SIG-M5 (cell line): ENCODE results near the gene GINS2.

Experiments
- DNase-seq: peaks from one replicate; lab custom pipeline; 2025; lab: John Stamatoyannopoulos, UW

GINS2 gene

DNA sequence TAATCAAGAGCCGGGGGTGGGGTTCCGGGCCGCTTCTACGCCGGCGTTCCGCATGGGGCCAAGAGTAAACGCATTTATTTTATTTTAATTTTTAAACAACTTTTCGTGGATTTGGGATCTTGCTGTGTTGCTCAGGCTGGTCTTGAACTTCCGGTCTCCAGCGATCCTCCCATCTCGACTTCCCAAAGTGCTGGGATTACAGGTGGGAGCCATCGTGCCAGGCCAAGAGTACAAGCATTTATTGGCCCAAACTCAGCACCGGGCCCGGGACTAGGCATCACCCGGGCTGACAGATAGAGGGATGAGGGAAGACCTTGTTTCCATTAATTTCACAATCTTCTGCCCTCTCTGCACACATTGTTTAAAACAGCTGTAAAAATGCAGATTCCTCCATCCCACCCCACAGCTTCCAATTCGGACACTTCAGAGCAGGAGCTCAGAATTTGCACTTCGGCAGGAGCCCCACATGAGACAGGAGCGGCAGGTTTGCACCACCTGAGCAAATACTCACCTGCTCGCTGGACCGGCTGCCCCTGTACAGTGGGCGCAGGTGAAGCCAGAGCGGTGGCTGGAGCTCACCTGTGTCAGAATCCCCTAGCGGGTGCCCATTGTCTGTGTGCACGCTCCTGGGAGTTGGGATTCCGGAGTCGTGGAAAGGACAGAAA is 663 bp upstream of the GINS2 start:
- no peak for DNase-seq

DNA sequence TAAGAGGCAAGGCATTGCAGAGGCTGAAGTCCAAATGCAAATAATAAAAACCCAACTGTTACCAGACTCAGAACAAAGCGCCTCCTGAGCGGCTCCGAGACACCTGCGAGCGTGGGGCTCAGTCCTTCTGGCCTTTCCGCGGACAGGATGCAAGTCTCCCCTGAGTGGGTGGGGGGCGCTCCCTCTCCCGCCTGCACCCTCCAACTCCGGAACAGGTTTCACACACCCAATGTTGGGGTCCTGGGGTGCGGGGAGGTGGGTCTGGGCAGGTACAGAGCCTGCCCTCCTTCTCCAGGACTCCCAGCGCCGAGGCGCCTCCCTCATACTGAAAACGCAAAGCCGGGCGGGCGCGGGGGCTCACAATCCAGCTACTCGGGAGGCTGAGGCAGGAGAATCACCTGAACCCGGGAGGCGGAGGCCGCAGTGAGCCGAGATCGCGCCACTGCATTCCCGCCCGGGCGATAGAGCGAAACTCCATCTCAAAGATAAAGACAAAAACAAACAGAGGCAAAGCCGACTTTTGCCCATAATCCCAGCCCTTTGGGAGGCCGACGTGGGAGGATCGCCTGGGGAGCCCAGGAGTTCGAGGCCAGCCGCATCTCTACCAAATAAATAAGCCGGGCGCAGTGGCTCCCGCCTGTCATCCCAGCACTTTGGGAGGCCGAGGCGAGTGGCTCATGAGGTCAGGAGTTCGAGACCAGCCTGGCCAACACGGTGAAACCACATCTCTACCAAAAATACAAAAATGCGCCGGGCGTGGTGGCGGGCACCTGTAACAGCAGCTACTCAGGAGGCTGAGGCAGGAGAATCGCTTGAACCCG is 893 bp downstream of the GINS2 start:
- no peak for DNase-seq

DNA sequence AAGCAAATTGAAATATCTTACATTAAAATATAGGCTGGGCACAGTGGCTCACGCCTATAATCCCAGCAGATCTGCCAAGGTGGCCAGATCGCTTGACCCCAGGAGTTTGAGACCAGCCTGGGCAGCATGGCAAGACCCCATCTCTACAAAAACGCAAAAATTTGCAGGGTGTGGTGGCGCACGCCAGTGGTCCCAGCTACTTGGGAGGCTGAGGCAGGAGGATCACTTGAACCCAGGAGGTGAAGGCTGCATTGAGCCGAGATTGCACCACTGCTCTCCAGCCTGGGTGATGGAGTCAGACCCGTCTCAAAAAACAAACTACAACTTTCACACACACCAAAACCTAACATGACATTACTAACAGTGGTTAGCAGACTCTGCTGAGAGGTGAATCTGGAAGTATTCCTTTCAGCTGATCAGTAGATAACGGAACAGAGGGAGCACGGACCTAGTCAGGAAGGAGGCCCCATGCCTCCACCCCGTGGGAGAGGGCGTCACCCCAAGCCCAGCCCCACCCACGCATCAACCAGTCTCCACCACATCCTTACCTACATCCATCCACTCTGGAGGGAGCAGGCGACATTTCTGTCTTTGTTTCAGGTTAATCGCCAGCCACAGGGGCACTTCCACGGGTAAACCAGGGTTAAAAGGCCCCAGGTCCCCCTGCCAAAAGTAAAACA is 1.7 kb downstream of the GINS2 start:
- peak; percentile 5 for DNase-seq

DNA sequence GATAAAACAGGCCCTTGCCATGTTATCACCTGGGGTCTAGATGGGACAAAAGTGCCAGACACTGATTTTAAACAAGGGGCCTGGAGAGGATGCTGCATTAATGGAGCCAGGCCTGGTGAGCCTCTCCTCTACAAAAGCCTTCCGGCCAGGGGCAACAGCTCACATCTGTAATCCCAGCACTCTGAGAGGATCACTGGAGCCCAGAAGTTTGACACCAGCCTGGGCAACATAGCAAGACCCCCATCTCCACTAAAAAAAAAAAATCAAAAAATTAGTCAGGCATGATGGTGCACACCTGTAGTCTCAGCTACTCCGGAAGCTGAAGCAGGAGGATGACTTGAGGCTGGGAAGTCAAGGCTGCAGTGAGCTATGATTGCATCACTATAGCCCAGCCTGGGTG is 3.5 kb downstream of the GINS2 start:
- no peak for DNase-seq

DNA sequence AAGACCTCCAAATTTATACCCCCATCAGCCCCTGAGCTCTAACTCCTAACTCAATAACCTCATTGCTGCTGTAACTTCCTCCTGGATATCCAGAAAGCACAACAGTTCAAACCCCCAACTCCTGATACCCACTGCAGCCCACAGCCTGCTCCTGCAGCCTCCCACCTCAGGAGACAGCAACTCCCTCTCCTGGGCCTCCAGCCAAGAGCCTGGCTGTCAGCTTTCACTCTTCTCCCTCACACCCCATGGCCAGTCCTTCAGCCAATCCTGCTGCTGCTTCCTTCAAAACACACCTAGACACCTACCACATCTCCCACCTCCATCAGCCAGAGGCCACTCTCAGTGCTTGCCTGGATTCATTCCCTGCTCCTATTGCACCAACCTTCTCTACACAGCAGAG is 5.4 kb downstream of the GINS2 start:
- DNase-seq: no peak

GRCh38 chr16:85682516-85682915 is 6.2 kb downstream of the GINS2 start:
- DNase-seq: no peak

DNA sequence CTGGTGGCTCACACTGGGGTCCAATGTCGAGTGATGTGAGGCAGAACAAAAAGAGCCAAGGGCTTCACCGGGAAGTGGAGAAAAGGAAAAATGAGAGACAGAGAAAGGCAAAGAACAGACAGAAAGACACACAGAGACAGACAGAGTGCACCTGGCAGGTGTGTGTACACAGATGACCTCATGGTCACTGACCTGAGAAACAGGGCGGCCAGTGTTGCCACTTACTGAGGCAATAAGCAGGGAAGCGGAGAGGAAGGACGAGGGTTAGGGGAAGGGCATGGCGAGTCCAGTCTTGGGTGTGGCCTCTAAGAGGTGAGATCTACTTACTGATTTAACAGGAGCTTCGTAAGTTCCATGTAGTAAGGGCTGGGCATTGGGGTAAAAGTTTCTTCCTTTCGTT is 7.5 kb downstream of the GINS2 start:
- DNase-seq: no peak

GRCh38 chr16:85680352-85680944 is 8.3 kb downstream of the GINS2 start:
- DNase-seq: no peak

DNA sequence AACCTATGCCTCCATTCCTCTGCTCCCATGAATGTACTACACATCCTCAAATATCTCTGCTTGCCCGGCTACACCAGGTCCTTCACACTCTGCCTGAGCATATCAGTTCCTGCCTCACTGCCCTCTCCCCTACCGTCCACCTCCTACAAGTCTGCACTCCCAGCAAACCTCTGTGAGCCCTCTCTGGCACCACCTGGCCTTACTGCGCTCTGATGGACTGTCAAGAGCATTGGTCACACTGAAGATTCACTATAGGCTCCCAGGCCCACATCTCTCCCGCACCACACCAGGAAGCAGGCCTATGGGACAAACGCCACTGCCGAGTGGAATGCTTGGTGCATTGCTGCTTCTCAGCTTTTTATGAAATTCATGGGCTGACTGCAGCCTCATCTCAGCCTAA is 8.9 kb downstream of the GINS2 start:
- DNase-seq: no peak

DNA sequence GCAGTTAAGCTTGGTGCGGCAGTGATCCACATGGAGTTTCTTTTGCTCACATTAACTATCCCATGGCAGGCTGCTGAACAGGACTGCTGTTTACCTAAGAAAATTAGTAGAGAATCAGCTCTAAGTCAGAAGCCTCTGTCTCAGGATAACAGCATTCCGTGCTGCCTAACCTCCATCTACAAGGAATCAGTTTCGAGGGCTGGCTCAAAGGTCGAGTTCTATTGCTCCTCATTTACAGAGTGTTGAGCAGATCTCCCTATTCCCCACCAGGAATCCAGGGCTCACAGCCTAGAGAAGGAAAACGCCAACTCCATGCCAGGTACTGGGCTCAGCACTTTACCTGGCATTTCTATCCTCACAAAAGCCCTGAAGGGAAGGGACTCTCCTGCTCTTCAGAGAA is 9.9 kb downstream of the GINS2 start:
- no peak for DNase-seq

- DNase-seq: no peak
These were observed 10.7 kb downstream of the GINS2 start for GRCh38 chr16:85678016-85678415.

DNA sequence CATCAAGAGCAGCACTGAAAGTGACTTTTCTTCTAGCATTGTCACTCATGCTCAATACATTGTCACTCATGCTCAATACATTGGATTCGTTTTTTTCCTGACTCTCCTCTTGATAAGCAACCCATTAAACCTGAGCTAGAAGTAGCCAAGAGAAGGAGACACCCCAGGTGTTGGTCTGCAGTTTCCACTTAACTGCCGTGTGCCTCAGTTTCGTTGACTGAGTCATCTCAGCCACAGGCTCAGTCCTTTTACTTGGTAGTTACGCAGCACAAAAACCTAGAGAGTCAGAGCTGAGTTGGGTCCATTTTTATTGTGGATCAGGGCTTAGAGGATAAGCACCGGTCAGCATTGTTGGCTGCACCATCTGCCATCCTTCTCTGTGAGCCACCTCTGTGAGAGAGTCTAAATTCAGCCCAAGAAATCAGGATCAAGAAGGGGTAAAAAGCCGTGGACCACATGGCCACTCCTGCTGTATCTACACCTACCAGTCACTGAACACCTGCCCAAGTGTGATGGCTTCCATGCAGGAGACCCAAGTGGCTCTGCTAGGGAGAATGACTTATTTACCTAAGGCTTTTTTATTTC is 11.3 kb downstream of the GINS2 start:
- no peak for DNase-seq

- no peak for DNase-seq
These were observed 12.3 kb downstream of the GINS2 start for GRCh38 chr16:85676466-85676865.

- DNase-seq: no peak
These were observed 13.4 kb downstream of the GINS2 start for GRCh38 chr16:85675251-85675874.

DNA sequence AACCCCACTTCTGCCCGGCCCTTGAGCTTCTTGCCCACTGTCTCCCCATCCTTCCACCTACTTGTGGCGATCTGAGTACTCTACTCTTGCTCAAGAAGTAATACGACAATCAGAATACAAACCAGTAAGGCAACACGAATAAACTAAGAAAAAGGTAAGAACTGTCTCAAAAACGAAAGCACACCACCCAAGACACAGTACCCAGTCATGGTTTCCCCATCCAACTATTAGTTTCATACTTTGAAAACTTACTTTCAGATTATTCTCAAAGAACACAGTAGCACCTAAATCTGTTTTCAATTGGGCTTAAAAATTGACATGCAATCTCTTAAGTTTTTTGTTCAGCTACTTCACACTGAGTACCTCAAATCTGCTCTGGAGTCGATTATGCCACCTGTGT is 13.9 kb downstream of the GINS2 start:
- no peak for DNase-seq

GRCh38 chr16:85674418-85674755 is 14.4 kb downstream of the GINS2 start:
- no peak for DNase-seq

GRCh38 chr16:85673529-85674417 is 15.0 kb downstream of the GINS2 start:
- no peak for DNase-seq

- no peak for DNase-seq
These were observed 17.9 kb downstream of the GINS2 start for GRCh38 chr16:85670840-85671239.

DNA sequence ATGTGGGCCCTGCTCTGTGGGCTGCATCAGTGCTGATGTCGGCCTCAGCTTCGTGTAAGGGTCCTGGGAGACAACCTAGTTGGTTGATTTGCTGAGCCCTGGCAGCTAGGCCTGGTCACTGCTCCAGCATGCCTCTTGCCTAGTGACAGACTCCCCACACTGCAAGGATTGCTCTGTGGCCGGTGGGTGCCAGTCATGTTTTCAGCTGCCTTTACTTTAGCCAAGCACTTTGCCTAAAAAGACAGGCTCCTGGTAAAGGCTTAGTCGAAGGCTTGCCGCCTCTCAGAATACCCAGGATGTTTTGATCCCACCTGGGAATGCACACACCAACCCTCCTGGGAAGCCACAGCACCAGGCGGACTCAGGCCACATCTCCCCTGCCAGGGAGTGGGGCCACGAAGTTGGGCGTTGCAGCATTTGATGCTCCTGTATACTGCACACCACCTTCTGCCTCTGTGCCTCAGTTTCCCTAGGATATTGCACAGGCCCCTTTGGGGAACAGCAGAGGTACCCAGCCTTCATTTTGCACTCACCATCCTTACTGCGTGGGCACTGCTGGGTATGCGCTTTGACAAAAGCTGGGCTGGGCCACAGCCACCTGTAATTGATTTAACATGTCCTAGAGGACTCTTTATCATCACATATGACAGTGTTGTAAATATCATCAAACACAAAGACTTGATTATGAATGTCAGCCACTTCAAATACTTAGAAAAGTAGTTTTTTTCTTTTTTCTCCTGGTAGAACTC is 19.9 kb downstream of the GINS2 start:
- no peak for DNase-seq

DNA sequence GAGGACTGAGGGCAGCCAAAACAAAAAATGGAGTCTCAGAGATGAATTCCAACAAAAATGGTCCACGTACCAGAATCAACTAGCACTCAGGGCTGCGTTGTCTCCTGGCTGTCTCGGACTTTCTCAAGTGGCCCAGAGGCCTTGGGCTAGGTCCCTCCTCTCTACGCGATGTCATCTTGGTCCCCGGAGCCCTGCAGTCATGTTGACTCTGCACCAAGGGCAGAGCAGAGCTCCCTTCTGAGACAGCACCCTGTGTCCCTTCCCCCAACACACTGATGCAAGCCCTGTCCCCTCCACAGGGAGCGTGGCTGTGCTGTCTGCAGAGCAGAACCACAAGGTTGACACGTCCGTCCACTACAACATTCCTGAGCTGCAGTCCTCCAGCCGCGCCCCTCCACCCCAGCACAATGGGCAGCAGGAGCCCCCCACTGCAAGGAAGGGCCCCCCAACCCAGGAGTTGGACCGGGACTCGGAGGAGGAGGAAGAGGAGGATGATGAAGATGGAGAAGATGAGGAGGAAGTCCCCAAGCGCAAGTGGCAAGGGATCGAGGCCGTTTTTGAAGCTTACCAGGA is 20.8 kb downstream of the GINS2 start:
- no peak for DNase-seq
